Esophagus squamous epithelium (tissue), 4 donors: ENCODE results near the gene CRYBG1.

Experiments
- POLR2A ChIP-seq, 4 donors: fragments of 450-650 bp; IDR thresholded peaks; one replicate each; pipeline ENCODE4 v1.6.1; 2017; ENCODE audit warnings: antibody characterized with exemption in 4 of 4, mild to moderate bottlenecking in 4 of 4, moderate library complexity in 3 of 4
- TF ChIP-seq, protein P1 (sequence below), 6 experiments: fragments of 450-650 bp in 4 of 6; fragments of 200-600 bp in 2 of 6; sonication (generic) in 2 of 6; IDR thresholded peaks; one replicate each; pipeline ENCODE4 v1.5.1; 2016 to 2019; ENCODE audit warnings: antibody characterized with exemption in 6 of 6, mild to moderate bottlenecking in 4 of 6, moderate library complexity in 4 of 6

- TF ChIP-seq, protein P1, sequence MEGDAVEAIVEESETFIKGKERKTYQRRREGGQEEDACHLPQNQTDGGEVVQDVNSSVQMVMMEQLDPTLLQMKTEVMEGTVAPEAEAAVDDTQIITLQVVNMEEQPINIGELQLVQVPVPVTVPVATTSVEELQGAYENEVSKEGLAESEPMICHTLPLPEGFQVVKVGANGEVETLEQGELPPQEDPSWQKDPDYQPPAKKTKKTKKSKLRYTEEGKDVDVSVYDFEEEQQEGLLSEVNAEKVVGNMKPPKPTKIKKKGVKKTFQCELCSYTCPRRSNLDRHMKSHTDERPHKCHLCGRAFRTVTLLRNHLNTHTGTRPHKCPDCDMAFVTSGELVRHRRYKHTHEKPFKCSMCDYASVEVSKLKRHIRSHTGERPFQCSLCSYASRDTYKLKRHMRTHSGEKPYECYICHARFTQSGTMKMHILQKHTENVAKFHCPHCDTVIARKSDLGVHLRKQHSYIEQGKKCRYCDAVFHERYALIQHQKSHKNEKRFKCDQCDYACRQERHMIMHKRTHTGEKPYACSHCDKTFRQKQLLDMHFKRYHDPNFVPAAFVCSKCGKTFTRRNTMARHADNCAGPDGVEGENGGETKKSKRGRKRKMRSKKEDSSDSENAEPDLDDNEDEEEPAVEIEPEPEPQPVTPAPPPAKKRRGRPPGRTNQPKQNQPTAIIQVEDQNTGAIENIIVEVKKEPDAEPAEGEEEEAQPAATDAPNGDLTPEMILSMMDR (IDR thresholded peaks at IDR 0.05): no peak
- no peak for TF ChIP-seq POLR2A (IDR thresholded peaks at IDR 0.05)
Measured at GRCh38 chr6:106415921-106416320, 55.4 kb downstream of the CRYBG1 start.
